IMR-90 (cell line): ENCODE measurements around the gene ZKSCAN5. TPM values are rescaled to one million over a fixed set of nuclear protein-coding genes. Genes with fewer than 3 reads are reported as not detected.

ENCODE experiments used
- ATAC-seq: fragments of 200-7000 bp; cut with Tn5 transposase; 2 replicates; pipeline ENCODE4 v1.9.1; 2020; ENCODE audit warnings: low read depth, mild to moderate bottlenecking, moderate library complexity
- BruUV-seq: library from RNA; stranded (reverse); fragments of 400-500 nt; replicated peaks from 2 replicates; lab custom pipeline; 2021; lab: Mats Ljungman, UMichigan
- CTCF ChIA-PET: fragments of 300-600 bp; formaldehyde crosslinking; extraction: SDS; loops from one replicate; lab custom pipeline; 2021; ENCODE audit warnings: antibody characterized with exemption; lab: Yijun Ruan, JAX
- POLR2A ChIA-PET: fragments of 300-600 bp; sonication (Branson Sonifier 250); formaldehyde crosslinking; loops from one replicate; lab custom pipeline; 2022; ENCODE audit warnings: antibody characterized with exemption; ENCODE audit not compliant: unreplicated experiment; lab: Charles Lee
- DNase-seq: peaks from one replicate; pipeline ENCODE4 v3.0.0; 2013
- H2AFZ ChIP-seq: replicated peaks from 2 replicates; pipeline ENCODE3; 2013; ENCODE audit warnings: low read length, mild to moderate bottlenecking; ENCODE audit not compliant: poor library complexity
- H2AK5ac ChIP-seq: 2 replicates; pipeline ENCODE4 v1.6.1; 2013; ENCODE audit warnings: low read depth, low read length, inconsistent platforms
- H2AK9ac ChIP-seq: replicated peaks from 2 replicates; pipeline ENCODE3; 2013; ENCODE audit warnings: mild to moderate bottlenecking, low read depth, low read length, moderate library complexity; ENCODE audit not compliant: poor library complexity
- H2BK120ac ChIP-seq: 2 replicates; pipeline ENCODE4 v1.6.1; 2013; ENCODE audit warnings: low read depth, low read length, inconsistent platforms
- H2BK15ac ChIP-seq: 3 replicates; pipeline ENCODE4 v1.6.1; 2013; ENCODE audit warnings: low read depth, low read length, inconsistent platforms
- H2BK20ac ChIP-seq: 2 replicates; pipeline ENCODE4 v1.6.1; 2013; ENCODE audit warnings: low read depth, mild to moderate bottlenecking, inconsistent platforms, low read length, moderate library complexity
- H2BK5ac ChIP-seq: 2 replicates; pipeline ENCODE4 v1.6.1; 2013; ENCODE audit warnings: mild to moderate bottlenecking, low read depth, low read length, inconsistent platforms; ENCODE audit not compliant: poor library complexity, severe bottlenecking
- H3K14ac ChIP-seq: replicated peaks from 2 replicates; pipeline ENCODE4 v1.6.1; 2013; ENCODE audit warnings: low read depth, low read length, inconsistent platforms
- H3K18ac ChIP-seq: 2 replicates; pipeline ENCODE4 v1.6.1; 2013; ENCODE audit warnings: low read depth, low read length, control low read depth
- H3K23ac ChIP-seq: 2 replicates; pipeline ENCODE4 v1.6.1; 2013; ENCODE audit warnings: low read depth, low read length, inconsistent platforms
- H3K27ac ChIP-seq: 2 replicates; pipeline ENCODE4 v1.5.1; 2013; ENCODE audit warnings: mild to moderate bottlenecking, control low read depth, low read length; ENCODE audit not compliant: insufficient read depth
- H3K27me3 ChIP-seq: 2 replicates; pipeline ENCODE4 v1.6.1; 2013; ENCODE audit warnings: low read length; ENCODE audit not compliant: control insufficient read depth, insufficient read depth
- H3K36me3 ChIP-seq: 2 replicates; pipeline ENCODE4 v1.6.1; 2013; ENCODE audit warnings: low read length, mixed read lengths; ENCODE audit not compliant: control insufficient read depth, insufficient read depth
- H3K4ac ChIP-seq: 2 replicates; pipeline ENCODE4 v1.6.1; 2013; ENCODE audit warnings: low read depth, low read length, inconsistent platforms
- H3K4me1 ChIP-seq: 2 replicates; pipeline ENCODE4 v1.6.1; 2013; ENCODE audit warnings: low read length, mixed read lengths; ENCODE audit not compliant: control insufficient read depth, insufficient read depth
- H3K4me2 ChIP-seq: 2 replicates; pipeline ENCODE4 v1.6.1; 2013; ENCODE audit warnings: low read depth, mild to moderate bottlenecking, control low read depth, low read length, moderate library complexity
- H3K4me3 ChIP-seq: 2 replicates; pipeline ENCODE4 v1.5.1; 2013; ENCODE audit warnings: low read depth, mild to moderate bottlenecking, control low read depth, low read length, moderate library complexity; ENCODE audit not compliant: insufficient read depth
- H3K56ac ChIP-seq: 2 replicates; pipeline ENCODE4 v1.6.1; 2013; ENCODE audit warnings: low read length, inconsistent platforms; ENCODE audit not compliant: insufficient read depth; ENCODE audit errors: extremely low read depth
- H3K79me1 ChIP-seq, 2 experiments: 2 replicates each; pipeline ENCODE4 v1.6.1; 2013; ENCODE audit warnings: low read length in 2 of 2, inconsistent platforms in 1 of 2, low read depth in 1 of 2
- H3K9ac ChIP-seq: 2 replicates; pipeline ENCODE4 v1.6.1; 2013; ENCODE audit warnings: low read depth, low read length, control low read depth
- H3K9me1 ChIP-seq: 2 replicates; pipeline ENCODE4 v1.6.1; 2013; ENCODE audit warnings: low read length, inconsistent platforms; ENCODE audit not compliant: insufficient read depth
- H3K9me3 ChIP-seq: 2 replicates; pipeline ENCODE4 v1.6.1; 2013; ENCODE audit warnings: low read length; ENCODE audit not compliant: control insufficient read depth, insufficient read depth
- H4K20me1 ChIP-seq: 2 replicates; pipeline ENCODE4 v1.6.1; 2013; ENCODE audit warnings: low read length, inconsistent platforms; ENCODE audit not compliant: insufficient read depth
- H4K5ac ChIP-seq: 2 replicates; pipeline ENCODE4 v1.6.1; 2013; ENCODE audit warnings: mild to moderate bottlenecking, low read depth, low read length, control low read depth
- H4K8ac ChIP-seq, 2 experiments: 2 replicates each; pipeline ENCODE4 v1.6.1; 2013; ENCODE audit warnings: low read depth in 2 of 2, low read length in 2 of 2, control low read depth in 1 of 2, inconsistent platforms in 1 of 2
- H4K91ac ChIP-seq: 2 replicates; pipeline ENCODE4 v1.6.1; 2013; ENCODE audit warnings: low read depth, low read length, inconsistent platforms; ENCODE audit not compliant: insufficient read depth
- BHLHE40 ChIP-seq: fragments of 150-350 bp; IDR thresholded peaks from 2 replicates; pipeline ENCODE4 v1.6.1; 2016; ENCODE audit warnings: mild to moderate bottlenecking, low read depth, low read length
- CEBPB ChIP-seq: IDR thresholded peaks from 2 replicates; pipeline ENCODE4 v1.6.1; 2012; ENCODE audit warnings: low read depth, low read length, improper control_type of control experiment
- CHD1 ChIP-seq: IDR thresholded peaks from 2 replicates; pipeline ENCODE4 v1.6.1; 2012; ENCODE audit warnings: low read depth, low read length, improper control_type of control experiment
- FOS ChIP-seq: fragments of 150-350 bp; IDR thresholded peaks from 2 replicates; pipeline ENCODE4 v1.6.1; 2016; ENCODE audit warnings: low read depth, low read length
- MAZ ChIP-seq: IDR thresholded peaks from 2 replicates; pipeline ENCODE4 v1.6.1; 2012; ENCODE audit warnings: low read depth, mild to moderate bottlenecking, low read length, improper control_type of control experiment, moderate library complexity, borderline replicate concordance
- MXI1 ChIP-seq: IDR thresholded peaks from 2 replicates; pipeline ENCODE4 v1.6.1; 2012; ENCODE audit warnings: low read depth, mild to moderate bottlenecking, low read length, moderate library complexity, borderline replicate concordance
- NFE2L2 ChIP-seq: fragments of 150-350 bp; IDR thresholded peaks from 2 replicates; pipeline ENCODE4 v1.6.1; 2016; ENCODE audit warnings: low read depth, mild to moderate bottlenecking, low read length
- POLR2A ChIP-seq: IDR thresholded peaks from 2 replicates; pipeline ENCODE4 v1.6.1; 2012; ENCODE audit warnings: mild to moderate bottlenecking, low read depth, low read length
- RCOR1 ChIP-seq: IDR thresholded peaks from 2 replicates; pipeline ENCODE4 v1.6.1; 2012; ENCODE audit warnings: mild to moderate bottlenecking, low read length, improper control_type of control experiment; ENCODE audit not compliant: insufficient replicate concordance
- RFX5 ChIP-seq: IDR thresholded peaks from 2 replicates; pipeline ENCODE4 v1.8.0; 2012; ENCODE audit warnings: low read depth, mild to moderate bottlenecking, low read length, moderate library complexity
- SMC3 ChIP-seq: fragments of 150-350 bp; IDR thresholded peaks from 2 replicates; pipeline ENCODE4 v1.6.1; 2016; ENCODE audit warnings: low read depth, mild to moderate bottlenecking, antibody characterized with exemption, low read length, moderate library complexity
- WGBS, 2 experiments: methylation state at CpG; one replicate each; pipeline versions ENCODE4 v1.1.5 to v1.1.7; 2013; ENCODE audit warnings: missing lambda C conversion rate in 2 of 2; ENCODE audit not compliant: insufficient read length in 1 of 2; ENCODE audit errors: extremely low coverage in 2 of 2; 5-methylcytosine and 5-hydroxymethylcytosine counted together
- dilution Hi-C: fragments of 300-500 bp; cut with HindIII; formaldehyde crosslinking; loops from one replicate; pipeline ENCODE4 v1.14.3; 2018; ENCODE audit warnings: low sequenced_read_pairs; ENCODE audit not compliant: unreplicated experiment
- in situ Hi-C: fragments of 300-500 bp; cut with MboI; formaldehyde crosslinking; loops from 3 replicates; pipeline ENCODE4 v1.14.3; 2019; ENCODE audit warnings: low sequenced_read_pairs, inconsistent platforms, mixed read lengths
- intact Hi-C: fragments of 100-400 bp; cut with micrococcal nuclease; formaldehyde crosslinking; loops from 2 replicates; pipeline ENCODE4 v1.10.0; 2022
- polyA plus RNA-seq, 3 experiments: library from polyadenylated mRNA; depleted of rRNA; stranded (reverse); fragments of >200 nt; gene quantifications; 2 replicates each; pipeline ENCODE4 v1.2.3, GENCODE V29; 2012; ENCODE audit warnings: low replicate concordance in 1 of 3
- total RNA-seq: library from RNA; depleted of rRNA; stranded (reverse); fragments of >200 nt; gene quantifications from 2 replicates; pipeline ENCODE4 v1.2.3, GENCODE V29; 2012
- TF ChIP-seq, protein P1 (sequence below): conservative IDR thresholded peaks from 2 replicates; pipeline ENCODE4 v1.5.1; 2012; ENCODE audit warnings: mild to moderate bottlenecking, low read depth, low read length, improper control_type of control experiment
- TF ChIP-seq, protein P2 (sequence below): fragments of 150-350 bp; IDR thresholded peaks from 2 replicates; pipeline ENCODE4 v1.6.1; 2017; ENCODE audit warnings: mild to moderate bottlenecking, antibody characterized with exemption, low read length, low read depth
- TF ChIP-seq, protein P3 (sequence below): fragments of 150-350 bp; IDR thresholded peaks from 2 replicates; pipeline ENCODE4 v1.6.1; 2016; ENCODE audit warnings: low read depth, mild to moderate bottlenecking, low read length, moderate library complexity, borderline replicate concordance

Gene ZKSCAN5
- total and polyA plus RNA-seq, 2 of the 4 experiments (the other 2 are of a cell fraction), result 5.5 to 16.3 TPM

DNA sequence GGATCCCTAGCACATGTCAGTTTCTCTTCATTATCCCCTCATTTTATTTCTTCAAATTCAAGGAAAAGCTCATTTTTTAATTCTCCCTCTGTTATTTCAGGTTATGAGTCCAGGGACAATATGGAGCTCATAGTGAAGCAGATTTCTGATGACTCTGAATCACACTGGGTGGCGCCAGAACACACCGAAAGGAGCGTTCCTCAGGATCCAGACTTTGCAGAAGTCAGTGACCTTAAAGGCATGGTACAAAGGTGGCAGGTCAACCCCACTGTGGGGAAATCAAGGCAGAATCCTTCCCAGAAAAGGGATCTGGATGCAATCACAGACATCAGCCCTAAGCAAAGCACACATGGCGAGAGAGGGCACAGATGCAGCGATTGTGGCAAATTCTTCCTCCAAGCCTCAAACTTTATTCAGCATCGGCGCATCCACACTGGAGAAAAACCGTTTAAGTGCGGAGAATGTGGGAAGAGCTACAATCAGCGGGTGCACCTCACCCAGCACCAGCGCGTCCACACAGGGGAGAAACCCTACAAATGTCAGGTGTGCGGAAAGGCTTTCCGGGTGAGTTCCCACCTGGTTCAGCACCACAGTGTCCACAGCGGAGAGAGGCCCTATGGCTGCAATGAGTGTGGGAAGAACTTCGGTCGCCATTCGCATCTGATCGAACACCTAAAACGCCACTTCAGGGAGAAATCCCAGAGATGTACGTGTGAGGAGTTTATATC, 21.4 kb downstream of the ZKSCAN5 start:
- dilution Hi-C loops, result no loop called here
- CTCF ChIA-PET, result interaction anchor here (0.6 to 0.8 kb wide), 2 partner anchors 55 to 105 kb away, joined by 3 to 5 read pairs; no protein-coding TSS in a partner anchor
- TF ChIP-seq, protein P1, sequence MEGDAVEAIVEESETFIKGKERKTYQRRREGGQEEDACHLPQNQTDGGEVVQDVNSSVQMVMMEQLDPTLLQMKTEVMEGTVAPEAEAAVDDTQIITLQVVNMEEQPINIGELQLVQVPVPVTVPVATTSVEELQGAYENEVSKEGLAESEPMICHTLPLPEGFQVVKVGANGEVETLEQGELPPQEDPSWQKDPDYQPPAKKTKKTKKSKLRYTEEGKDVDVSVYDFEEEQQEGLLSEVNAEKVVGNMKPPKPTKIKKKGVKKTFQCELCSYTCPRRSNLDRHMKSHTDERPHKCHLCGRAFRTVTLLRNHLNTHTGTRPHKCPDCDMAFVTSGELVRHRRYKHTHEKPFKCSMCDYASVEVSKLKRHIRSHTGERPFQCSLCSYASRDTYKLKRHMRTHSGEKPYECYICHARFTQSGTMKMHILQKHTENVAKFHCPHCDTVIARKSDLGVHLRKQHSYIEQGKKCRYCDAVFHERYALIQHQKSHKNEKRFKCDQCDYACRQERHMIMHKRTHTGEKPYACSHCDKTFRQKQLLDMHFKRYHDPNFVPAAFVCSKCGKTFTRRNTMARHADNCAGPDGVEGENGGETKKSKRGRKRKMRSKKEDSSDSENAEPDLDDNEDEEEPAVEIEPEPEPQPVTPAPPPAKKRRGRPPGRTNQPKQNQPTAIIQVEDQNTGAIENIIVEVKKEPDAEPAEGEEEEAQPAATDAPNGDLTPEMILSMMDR, result 0 out of 2 replicates have a peak, but pooled peaks have one; percentile 25
- TF ChIP-seq CEBPB, result no peak
- no peak for TF ChIP-seq CHD1
- TF ChIP-seq, protein P2, sequence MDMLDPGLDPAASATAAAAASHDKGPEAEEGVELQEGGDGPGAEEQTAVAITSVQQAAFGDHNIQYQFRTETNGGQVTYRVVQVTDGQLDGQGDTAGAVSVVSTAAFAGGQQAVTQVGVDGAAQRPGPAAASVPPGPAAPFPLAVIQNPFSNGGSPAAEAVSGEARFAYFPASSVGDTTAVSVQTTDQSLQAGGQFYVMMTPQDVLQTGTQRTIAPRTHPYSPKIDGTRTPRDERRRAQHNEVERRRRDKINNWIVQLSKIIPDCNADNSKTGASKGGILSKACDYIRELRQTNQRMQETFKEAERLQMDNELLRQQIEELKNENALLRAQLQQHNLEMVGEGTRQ, result no peak
- TF ChIP-seq, protein P3, sequence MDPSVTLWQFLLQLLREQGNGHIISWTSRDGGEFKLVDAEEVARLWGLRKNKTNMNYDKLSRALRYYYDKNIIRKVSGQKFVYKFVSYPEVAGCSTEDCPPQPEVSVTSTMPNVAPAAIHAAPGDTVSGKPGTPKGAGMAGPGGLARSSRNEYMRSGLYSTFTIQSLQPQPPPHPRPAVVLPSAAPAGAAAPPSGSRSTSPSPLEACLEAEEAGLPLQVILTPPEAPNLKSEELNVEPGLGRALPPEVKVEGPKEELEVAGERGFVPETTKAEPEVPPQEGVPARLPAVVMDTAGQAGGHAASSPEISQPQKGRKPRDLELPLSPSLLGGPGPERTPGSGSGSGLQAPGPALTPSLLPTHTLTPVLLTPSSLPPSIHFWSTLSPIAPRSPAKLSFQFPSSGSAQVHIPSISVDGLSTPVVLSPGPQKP, result no peak
- TF ChIP-seq BHLHE40, result no peak
- TF ChIP-seq POLR2A, result no peak
- peak; percentile 27; the same call in 1 of the 2 replicates for TF ChIP-seq SMC3
- no peak for TF ChIP-seq MXI1
- TF ChIP-seq RCOR1, result no peak
- no peak for TF ChIP-seq MAZ
- TF ChIP-seq FOS, result no peak
- no peak for TF ChIP-seq RFX5
- TF ChIP-seq NFE2L2, result no peak

More for the DNA sequence above, 21.4 kb downstream of the ZKSCAN5 start:
- in situ Hi-C loops, result no loop called here
- DNase-seq (no peak), ATAC-seq (no peak; the same call in 1 of the 2 replicates)
- Histone ChIP-seq H2BK15ac (no peak overlapping the region), H3K23ac (no peak overlapping the region), H3K9ac (no peak overlapping the region), H3K14ac (no peak overlapping the region), H4K8ac (no peak overlapping the region), H3K9me1 (no peaks in the 10 kb centered on the region), H2BK5ac (no peak overlapping the region), H3K4ac (no peak overlapping the region), H4K91ac (no peak overlapping the region), H2AFZ (no peak overlapping the region), H4K5ac (no peak overlapping the region), H3K4me3 (no peak overlapping the region), H3K27ac (no peak overlapping the region), H3K4me1 (no peaks in the 10 kb centered on the region), H3K4me2 (no peak overlapping the region), H3K56ac (no peak overlapping the region), H3K36me3 (peaks cover 42% of the 10 kb centered on the region), H4K20me1 (no peaks in the 10 kb centered on the region), H3K79me1 (peaks cover 6 to 8% of the 10 kb centered on the region in 2 experiments; a peak in 2 of 4 replicates), H2BK120ac (no peak overlapping the region), H2AK9ac (no peak overlapping the region), H3K9me3 (peaks cover 28% of the 10 kb centered on the region), H3K27me3 (no peaks in the 10 kb centered on the region), H3K18ac (no peak overlapping the region), H2BK20ac (no peak overlapping the region), H2AK5ac (no peak overlapping the region)
- no TSS peak for BruUV-seq
- intact Hi-C loops, result no loop called here
- POLR2A ChIA-PET, result interaction anchor here (0.5 kb wide), 1 partner anchor 9 kb away, joined by 21 read pairs; no protein-coding TSS in a partner anchor
- WGBS, 2 experiments, result 94% methylated on average over 16 of the region's 21 CpGs; no CpG with 5 or more reads in 1 of the 2 experiments
